GM21786 (cell line): Measurements from ENCODE around the gene CALR3.
"Not testable (repeated sequence)": the region's sequence is repeated elsewhere in the genome, so short reads cannot be mapped to it uniquely, and the experiment has no call there.

Experiments used
- ATAC-seq: cut with Tn5 transposase; IDR thresholded peaks from one replicate; pipeline ENCODE4 v1.9.1; 2021; ENCODE audit not compliant: unreplicated experiment

Gene CALR3

GRCh38 chr19:16495982-16496612 lies at the start of gene CALR3, which contains the start of gene C19orf44:
CALR3 (minus strand) TSS chr19:16496167; CDS start chr19:16496129, 38 bp downstream.
C19orf44 (plus strand) TSS chr19:16496394; CDS start chr19:16500793, 4,399 bp downstream.
- peak; percentile 95 for ATAC-seq

- no peak for ATAC-seq
Measured at GRCh38 chr19:16544473-16545231, 48.7 kb upstream of the CALR3 start.

GRCh38 chr19:16543734-16544133 lies 47.8 kb upstream of the CALR3 start:
- ATAC-seq, result not testable (repeated sequence)

DNA sequence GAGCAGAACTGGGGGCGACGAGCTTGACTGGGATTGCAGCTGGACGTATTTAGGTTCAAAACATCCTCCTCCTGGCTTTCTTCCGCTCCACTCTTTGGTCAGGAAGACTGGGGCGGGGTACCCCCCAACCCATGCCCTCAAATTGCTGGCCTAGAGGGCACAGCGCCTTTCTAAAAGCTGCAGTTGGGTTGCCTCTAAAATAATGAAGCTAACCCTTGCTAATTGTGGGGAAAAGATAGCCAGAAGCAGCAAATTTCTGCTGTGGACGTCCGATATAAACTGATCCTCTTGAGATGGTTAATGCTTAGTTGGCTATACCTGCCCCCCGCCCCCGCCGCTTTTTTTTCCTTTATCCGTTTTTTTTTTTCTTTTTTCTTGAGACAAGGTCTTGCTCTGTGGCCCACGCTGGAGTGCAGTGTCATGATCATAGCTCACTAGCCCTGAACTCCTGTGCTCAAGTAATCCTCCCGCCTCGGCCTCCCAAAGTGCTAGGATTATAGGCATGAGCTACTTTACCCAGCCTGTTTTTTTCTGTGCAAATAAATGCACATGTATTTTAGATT lies 47.0 kb upstream of the CALR3 start:
- ATAC-seq, result no peak

DNA sequence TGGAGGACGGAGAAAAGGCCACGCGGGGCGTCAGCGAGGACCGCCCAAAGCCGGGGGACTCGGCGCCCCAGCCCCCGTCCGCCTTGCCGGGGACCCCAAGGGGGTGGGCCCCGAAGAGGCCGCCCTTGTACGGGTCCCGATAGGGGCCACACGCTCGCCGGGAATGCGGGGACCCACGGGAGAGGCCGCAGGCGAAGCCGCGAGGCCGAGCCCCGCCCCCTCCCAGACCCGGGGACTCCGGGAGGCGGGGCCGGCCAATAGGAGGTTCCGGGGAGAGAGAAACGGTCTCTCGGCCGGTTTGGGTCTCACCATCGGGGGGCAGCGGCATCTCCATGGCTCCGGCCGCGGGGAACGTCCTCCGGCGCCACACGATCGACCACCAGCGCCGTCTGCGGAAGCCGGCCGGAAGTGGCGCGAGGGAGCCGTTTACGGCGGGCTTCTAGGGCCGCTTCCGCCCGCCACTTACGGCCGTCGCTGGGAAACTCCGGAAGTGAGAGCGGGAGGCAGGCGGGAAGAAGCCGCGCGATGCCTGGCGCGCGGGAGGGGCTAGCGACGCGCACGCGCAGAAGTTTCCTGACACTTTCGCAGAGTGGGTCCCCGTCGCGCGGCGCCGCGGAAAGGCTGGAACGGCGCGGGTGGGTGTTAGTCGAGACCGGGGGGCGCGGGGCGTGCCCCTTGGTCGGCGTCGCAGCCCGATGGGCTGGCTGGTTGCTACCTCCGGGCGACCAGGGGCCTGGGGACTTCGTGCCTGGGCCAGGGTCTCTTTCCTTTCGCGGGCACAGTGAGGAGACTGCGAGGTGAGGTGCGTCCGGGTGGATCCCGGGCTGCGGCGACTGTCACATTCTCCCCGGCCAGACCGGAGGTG lies 46.3 kb upstream of the CALR3 start, which contains the start of gene CHERP:
CHERP (minus strand) TSS at position 393 of the 865 bp plus-strand sequence; CDS start at position 334, 59 bp downstream.
- ATAC-seq, result peak; percentile 60

DNA sequence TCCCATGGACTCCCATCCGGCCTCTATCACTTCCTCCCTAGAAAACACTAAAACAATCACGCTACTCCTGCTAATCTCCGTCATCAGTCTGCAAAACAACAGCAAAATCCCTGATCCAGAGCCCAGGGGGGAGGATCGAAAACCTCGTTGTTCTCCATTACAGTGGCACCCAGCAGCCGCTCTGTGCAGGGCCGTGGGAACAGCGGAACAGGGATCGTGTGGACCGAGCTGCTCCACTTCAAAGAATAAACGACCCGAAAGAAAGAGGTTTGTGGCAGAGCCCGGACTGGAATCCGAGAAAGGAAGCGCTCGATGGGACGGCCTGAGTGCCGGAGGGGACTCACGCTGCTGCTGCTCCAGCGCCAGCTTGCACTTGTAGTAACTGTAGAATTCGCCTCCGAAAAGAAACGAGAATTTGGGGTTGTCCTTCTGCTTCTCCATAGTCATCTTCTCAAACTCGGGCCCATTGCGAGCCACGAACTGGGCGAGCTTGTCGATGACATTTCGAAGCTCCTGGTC lies 45.6 kb upstream of the CALR3 start:
- ATAC-seq, result no peak

DNA sequence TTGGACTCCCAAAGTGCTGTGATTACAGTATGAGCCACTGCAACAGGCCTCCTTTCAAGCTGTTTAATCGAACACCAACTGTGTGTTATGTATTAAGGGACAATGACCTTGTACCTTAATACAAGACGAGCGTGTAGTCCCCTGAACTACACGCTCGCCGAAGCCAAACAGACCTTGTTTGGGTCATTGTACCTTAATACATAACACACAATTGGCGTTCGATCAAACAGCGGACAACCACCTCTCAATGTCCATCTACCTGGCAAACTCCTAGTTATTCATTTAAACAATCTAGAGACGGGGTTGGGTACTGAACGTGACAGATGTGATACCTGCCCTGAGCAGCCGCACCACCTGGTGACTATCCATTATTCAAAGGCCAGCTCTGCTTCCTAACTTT lies 45.0 kb upstream of the CALR3 start:
- ATAC-seq, result no peak

- ATAC-seq, result no peak
Measured at GRCh38 chr19:16537111-16537510, 41.1 kb upstream of the CALR3 start.

- ATAC-seq, result no peak
Measured at GRCh38 chr19:16536130-16536529, 40.2 kb upstream of the CALR3 start.

GRCh38 chr19:16535381-16535780 lies 39.4 kb upstream of the CALR3 start:
- no peak for ATAC-seq

GRCh38 chr19:16532440-16533234 lies 36.7 kb upstream of the CALR3 start:
- no peak for ATAC-seq

GRCh38 chr19:16531380-16531669 lies 35.4 kb upstream of the CALR3 start:
- no peak for ATAC-seq

GRCh38 chr19:16530540-16531379 lies 34.8 kb upstream of the CALR3 start:
- no peak for ATAC-seq

- ATAC-seq, result no peak
Measured at GRCh38 chr19:16529466-16530144, 33.6 kb upstream of the CALR3 start.

DNA sequence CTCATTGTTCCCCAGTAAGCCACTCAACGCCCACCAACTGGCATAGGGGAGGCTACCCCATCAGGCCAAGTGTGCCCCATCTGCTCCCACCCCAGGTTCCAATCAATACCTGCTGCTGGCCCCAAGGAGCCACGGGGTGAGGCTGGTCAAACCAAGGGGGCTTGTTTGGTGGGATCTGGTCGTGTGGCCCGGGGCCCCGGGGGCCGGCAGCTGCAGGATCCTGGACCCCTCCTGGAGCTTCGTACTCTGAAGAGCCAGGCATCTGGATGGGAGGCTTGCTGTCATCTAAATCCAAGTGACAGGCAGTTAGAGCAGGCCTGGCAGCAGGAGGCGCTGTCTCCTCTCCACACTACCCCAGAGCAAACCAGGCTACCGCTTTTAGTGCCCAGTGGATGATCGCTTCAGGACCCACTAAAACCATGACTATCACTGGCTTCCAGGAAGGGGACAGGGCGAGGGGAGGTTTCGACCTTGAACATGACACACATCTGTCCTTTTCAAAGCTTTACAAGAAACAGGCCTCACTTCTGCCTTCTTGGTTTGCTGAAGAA lies 32.1 kb upstream of the CALR3 start:
- ATAC-seq, result no peak

- ATAC-seq, result no peak
Measured at GRCh38 chr19:16527334-16527935, 31.5 kb upstream of the CALR3 start.

GRCh38 chr19:16525751-16526481 lies 29.9 kb upstream of the CALR3 start:
- no peak for ATAC-seq
